Keratinocyte (primary cell): ENCODE data around the gene TBKBP1. TPM values are rescaled to one million over a fixed set of nuclear protein-coding genes. Genes with fewer than 3 reads are reported as not detected.

Source experiments
- DNase-seq: peaks from one replicate; pipeline ENCODE4 v3.0.0-alpha.2; 2011; ENCODE audit warnings: low read depth, missing footprints, low spot score
- FAIRE-seq: peaks from 2 replicates; lab custom pipeline; 2011; peaks lifted over from hg19 to GRCh38; lab: Jason Lieb, UNC
- H2AFZ ChIP-seq: 2 replicates; pipeline ENCODE4 v1.6.0; 2012; ENCODE audit warnings: low read length, control low read depth, inconsistent platforms; ENCODE audit not compliant: control insufficient read depth
- H3K27ac ChIP-seq: 2 replicates; pipeline ENCODE4 v1.5.1; 2011; ENCODE audit warnings: low read length; ENCODE audit not compliant: control insufficient read depth, insufficient read depth
- H3K27me3 ChIP-seq: 3 replicates; pipeline ENCODE4 v1.6.0; 2011; ENCODE audit warnings: low read length; ENCODE audit not compliant: control insufficient read depth, insufficient read depth; ENCODE audit errors: extremely low read depth
- H3K36me3 ChIP-seq, 2 experiments: 2 replicates in 1 of 2; 3 replicates in 1 of 2; pipeline ENCODE4 v1.5.1; 2011; ENCODE audit warnings: low read length in 2 of 2, mild to moderate bottlenecking in 1 of 2; ENCODE audit not compliant: control insufficient read depth in 2 of 2, insufficient read depth in 2 of 2; ENCODE audit errors: extremely low read depth in 1 of 2
- H3K4me1 ChIP-seq: 3 replicates; pipeline ENCODE4 v1.5.1; 2011; ENCODE audit warnings: low read length; ENCODE audit not compliant: control insufficient read depth, insufficient read depth; ENCODE audit errors: extremely low read depth
- H3K4me2 ChIP-seq: 3 replicates; pipeline ENCODE4 v1.6.0; 2011; ENCODE audit warnings: low read depth, low read length; ENCODE audit not compliant: control insufficient read depth, insufficient read depth; ENCODE audit errors: extremely low read depth
- H3K4me3 ChIP-seq, 3 experiments: fragments of 200-600 bp in 1 of 3; sonication (generic) in 1 of 3; 2 replicates in 2 of 3; 3 replicates in 1 of 3; pipeline ENCODE4 v1.5.1; 2011 to 2016; ENCODE audit warnings: low read length in 3 of 3, mild to moderate bottlenecking in 3 of 3, control low read depth in 2 of 3, inconsistent platforms in 1 of 3, low read depth in 1 of 3, mixed read lengths in 1 of 3, mixed run types in 1 of 3, moderate library complexity in 1 of 3; ENCODE audit not compliant: control insufficient read depth in 2 of 3, insufficient read depth in 2 of 3; ENCODE audit errors: extremely low read depth in 1 of 3
- H3K79me2 ChIP-seq: 2 replicates; pipeline ENCODE4 v1.6.0; 2012; ENCODE audit warnings: low read length; ENCODE audit not compliant: control insufficient read depth, insufficient read depth
- H3K9ac ChIP-seq: 3 replicates; pipeline ENCODE4 v1.6.0; 2011; ENCODE audit warnings: low read length; ENCODE audit not compliant: control insufficient read depth, insufficient read depth; ENCODE audit errors: extremely low read depth
- H3K9me1 ChIP-seq: 3 replicates; pipeline ENCODE4 v1.6.0; 2011; ENCODE audit warnings: low read length; ENCODE audit not compliant: control insufficient read depth, insufficient read depth; ENCODE audit errors: extremely low read depth
- H3K9me3 ChIP-seq: 2 replicates; pipeline ENCODE4 v1.5.1; 2012; ENCODE audit warnings: low read depth, low read length; ENCODE audit not compliant: control insufficient read depth
- H4K20me1 ChIP-seq: 3 replicates; pipeline ENCODE4 v1.6.0; 2011; ENCODE audit warnings: low read length; ENCODE audit not compliant: control insufficient read depth, insufficient read depth; ENCODE audit errors: extremely low read depth
- EZH2 ChIP-seq: IDR thresholded peaks from one replicate; pipeline ENCODE4 v1.6.1; 2012; ENCODE audit warnings: inconsistent platforms, mild to moderate bottlenecking, low read length, moderate library complexity
- dilution Hi-C: fragments of 300-500 bp; cut with MboI; formaldehyde crosslinking; loops from one replicate; pipeline ENCODE4 v1.7.0; 2020; ENCODE audit warnings: low sequenced_read_pairs; ENCODE audit not compliant: extremely low pct_ligation_motif_present
- polyA plus RNA-seq, 5 experiments: library from polyadenylated mRNA; depleted of rRNA in 3 of 5; stranded (reverse) in 3 of 5; stranded (forward) in 1 of 5; unstranded in 1 of 5; fragments of >200 nt; gene quantifications; 1 replicate in 1 of 5; 2 replicates in 3 of 5; 3 replicates in 1 of 5; pipeline versions ENCODE4 v1.2.1 to v1.2.3, GENCODE V29; 2011 to 2012; ENCODE audit warnings: missing spikeins in 2 of 5, low read depth in 1 of 5, low replicate concordance in 1 of 5
- TF ChIP-seq, protein P1 (sequence below), 3 experiments: IDR thresholded peaks in 1 of 3; conservative IDR thresholded peaks in 1 of 3; optimal IDR thresholded peaks in 1 of 3; 2 replicates in 2 of 3; 3 replicates in 1 of 3; pipeline versions ENCODE3 to v1.5.1; 2011; ENCODE audit warnings: low read length in 3 of 3, mild to moderate bottlenecking in 3 of 3, moderate library complexity in 2 of 3, control low read depth in 1 of 3, inconsistent platforms in 1 of 3; ENCODE audit not compliant: insufficient read depth in 2 of 3; ENCODE audit errors: extremely low read depth in 1 of 3

Gene TBKBP1
- polyA plus RNA-seq, 1 donor (not counting 4 experiments of a cell fraction or from before 2014, with no cell fraction given) = 4.3 TPM

DNA sequence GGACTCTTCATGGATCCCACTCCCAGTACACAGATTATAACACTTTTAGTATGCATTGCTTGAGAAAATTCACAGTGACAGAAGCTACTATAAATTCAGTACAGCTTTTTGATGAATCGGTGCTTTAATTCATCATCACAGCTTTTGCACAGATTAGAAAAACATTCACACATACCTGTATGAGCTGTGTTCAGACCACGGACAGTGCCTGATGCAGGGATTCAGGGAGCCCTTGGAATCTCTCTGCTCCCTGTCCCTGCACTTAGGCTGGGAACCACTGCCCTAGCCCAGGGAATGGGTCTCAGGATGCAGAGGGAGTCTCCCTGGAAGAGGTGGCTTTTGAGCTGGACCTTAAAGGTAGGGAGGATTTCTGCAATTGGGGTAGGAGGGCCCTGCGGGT, 13.9 kb downstream of the TBKBP1 start:
- Histone ChIP-seq H3K36me3 (peaks cover 0 to 3% of the 10 kb centered on the region in 2 experiments), H3K4me3 (no peak overlapping the region), H3K9ac (no peak overlapping the region), H3K4me1 (no peaks in the 10 kb centered on the region), H2AFZ (no peak overlapping the region), H3K9me1 (no peaks in the 10 kb centered on the region), H3K27ac (no peak overlapping the region), H3K79me2 (no peaks in the 10 kb centered on the region), H4K20me1 (peaks cover 3% of the 10 kb centered on the region), H3K27me3 (peaks cover 9% of the 10 kb centered on the region), H3K4me2 (no peak overlapping the region), H3K9me3 (no peaks in the 10 kb centered on the region)
- DNase-seq (no peak), FAIRE-seq (no peak)
- TF ChIP-seq, protein P1, sequence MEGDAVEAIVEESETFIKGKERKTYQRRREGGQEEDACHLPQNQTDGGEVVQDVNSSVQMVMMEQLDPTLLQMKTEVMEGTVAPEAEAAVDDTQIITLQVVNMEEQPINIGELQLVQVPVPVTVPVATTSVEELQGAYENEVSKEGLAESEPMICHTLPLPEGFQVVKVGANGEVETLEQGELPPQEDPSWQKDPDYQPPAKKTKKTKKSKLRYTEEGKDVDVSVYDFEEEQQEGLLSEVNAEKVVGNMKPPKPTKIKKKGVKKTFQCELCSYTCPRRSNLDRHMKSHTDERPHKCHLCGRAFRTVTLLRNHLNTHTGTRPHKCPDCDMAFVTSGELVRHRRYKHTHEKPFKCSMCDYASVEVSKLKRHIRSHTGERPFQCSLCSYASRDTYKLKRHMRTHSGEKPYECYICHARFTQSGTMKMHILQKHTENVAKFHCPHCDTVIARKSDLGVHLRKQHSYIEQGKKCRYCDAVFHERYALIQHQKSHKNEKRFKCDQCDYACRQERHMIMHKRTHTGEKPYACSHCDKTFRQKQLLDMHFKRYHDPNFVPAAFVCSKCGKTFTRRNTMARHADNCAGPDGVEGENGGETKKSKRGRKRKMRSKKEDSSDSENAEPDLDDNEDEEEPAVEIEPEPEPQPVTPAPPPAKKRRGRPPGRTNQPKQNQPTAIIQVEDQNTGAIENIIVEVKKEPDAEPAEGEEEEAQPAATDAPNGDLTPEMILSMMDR (optimal IDR thresholded peaks at IDR 0.05 in 1 of 3, IDR thresholded peaks at IDR 0.05 in 1 of 3, conservative IDR thresholded peaks at IDR 0.05 in 1 of 3; ENCODE audit: extremely low read depth in 1 of 3, insufficient read depth in 2 of 3, low read length in 3 of 3) = no peak
- dilution Hi-C loops = no loop called here

DNA sequence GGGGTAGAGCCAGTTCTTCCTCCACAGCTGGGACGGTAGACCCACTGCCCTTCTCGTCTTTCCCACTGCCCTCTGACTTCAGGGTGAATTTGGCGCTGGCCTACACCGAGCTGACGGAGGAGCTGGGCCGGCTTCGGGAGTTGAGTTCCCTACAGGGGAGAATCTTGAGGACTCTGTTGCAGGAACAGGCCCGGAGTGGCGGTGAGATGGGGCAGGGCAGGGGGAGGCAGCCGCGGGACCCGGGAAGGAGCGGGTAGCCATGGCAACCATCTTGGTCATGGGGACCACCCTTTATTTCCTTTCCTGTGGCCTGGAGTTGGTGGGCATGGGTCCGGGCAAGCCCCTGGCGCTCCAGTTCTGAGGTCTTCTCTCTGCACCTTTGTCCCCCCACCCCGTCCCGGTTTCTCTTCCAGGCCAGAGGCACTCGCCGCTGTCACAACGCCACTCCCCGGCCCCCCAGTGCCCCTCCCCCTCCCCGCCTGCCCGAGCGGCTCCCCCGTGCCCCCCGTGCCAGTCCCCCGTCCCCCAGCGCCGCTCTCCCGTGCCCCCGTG, 14.4 kb downstream of the TBKBP1 start:
- no peak for FAIRE-seq
- Histone ChIP-seq H3K27me3 (peaks cover 14% of the 10 kb centered on the region), H3K9ac (no peak overlapping the region), H3K9me3 (no peaks in the 10 kb centered on the region), H3K27ac (no peak overlapping the region), H3K4me1 (no peaks in the 10 kb centered on the region), H4K20me1 (peaks cover 3% of the 10 kb centered on the region), H3K4me2 (no peak overlapping the region), H3K9me1 (no peaks in the 10 kb centered on the region), H3K36me3 (peaks cover 0 to 3% of the 10 kb centered on the region in 2 experiments), H3K79me2 (no peaks in the 10 kb centered on the region), H3K4me3 (no peak overlapping the region), H2AFZ (no peak overlapping the region)
- TF ChIP-seq, protein P1 (optimal IDR thresholded peaks at IDR 0.05 in 1 of 3, IDR thresholded peaks at IDR 0.05 in 1 of 3, conservative IDR thresholded peaks at IDR 0.05 in 1 of 3; ENCODE audit: extremely low read depth in 1 of 3, insufficient read depth in 2 of 3, low read length in 3 of 3) = no peak
- no peak for TF ChIP-seq EZH2
- no peak for DNase-seq
- dilution Hi-C loops = no loop called here
